HEK293 (cell line): ENCODE measurements around the gene MEGF8.

ENCODE experiments used
- INSM2 ChIP-seq: fragments of 450-650 bp; formaldehyde crosslinking; IDR thresholded peaks from 2 replicates; pipeline ENCODE4 v1.5.1; 2016; ENCODE audit warnings: missing biosample characterization, missing genetic modification characterization
- KLF9 ChIP-seq: fragments of 450-650 bp; formaldehyde crosslinking; IDR thresholded peaks from 2 replicates; pipeline ENCODE4 v1.5.1; 2016; ENCODE audit warnings: missing biosample characterization, missing genetic modification characterization, low read depth
- MZF1 ChIP-seq: fragments of 450-650 bp; formaldehyde crosslinking; IDR thresholded peaks from 2 replicates; pipeline ENCODE4 v1.5.1; 2017; ENCODE audit warnings: missing biosample characterization, missing genetic modification characterization, borderline replicate concordance
- ZBTB26 ChIP-seq: fragments of 450-650 bp; formaldehyde crosslinking; optimal IDR thresholded peaks from 2 replicates; pipeline ENCODE3; 2016; ENCODE audit warnings: missing biosample characterization, mild to moderate bottlenecking, missing genetic modification characterization
- ZNF274 ChIP-seq, 2 experiments: fragments of 200-500 bp in 1 of 2; fragments of 450-650 bp in 1 of 2; sonication (Bioruptor generic) in 1 of 2; formaldehyde crosslinking in 1 of 2; IDR thresholded peaks; 2 replicates each; pipeline versions ENCODE4 v1.5.1 to v1.6.1; 2014 to 2016; ENCODE audit warnings: borderline replicate concordance in 1 of 2, inconsistent platforms in 1 of 2, low read length in 1 of 2, missing biosample characterization in 1 of 2, missing genetic modification characterization in 1 of 2
- ZNF302 ChIP-seq: fragments of 450-650 bp; formaldehyde crosslinking; IDR thresholded peaks from 2 replicates; pipeline ENCODE4 v1.5.1; 2016; ENCODE audit warnings: missing biosample characterization, missing genetic modification characterization, low read depth
- ZNF366 ChIP-seq: fragments of 450-650 bp; formaldehyde crosslinking; conservative IDR thresholded peaks from 2 replicates; pipeline ENCODE4 v1.5.1; 2016; ENCODE audit warnings: missing biosample characterization, missing genetic modification characterization
- ZNF692 ChIP-seq: fragments of 450-650 bp; formaldehyde crosslinking; IDR thresholded peaks from 2 replicates; pipeline ENCODE4 v1.5.1; 2016; ENCODE audit warnings: missing biosample characterization, missing genetic modification characterization
- ZSCAN18 ChIP-seq: fragments of 450-650 bp; formaldehyde crosslinking; IDR thresholded peaks from 2 replicates; pipeline ENCODE4 v1.5.1; 2016; ENCODE audit warnings: missing biosample characterization, missing genetic modification characterization
- TF ChIP-seq, protein P1 (sequence below): fragments of 450-650 bp; formaldehyde crosslinking; IDR thresholded peaks from 2 replicates; pipeline ENCODE4 v1.5.1; 2016; ENCODE audit warnings: missing biosample characterization, missing genetic modification characterization
- TF ChIP-seq, protein P2 (sequence below): fragments of 450-650 bp; formaldehyde crosslinking; IDR thresholded peaks from 2 replicates; pipeline ENCODE4 v1.5.1; 2016; ENCODE audit warnings: missing biosample characterization, missing genetic modification characterization

DNA sequence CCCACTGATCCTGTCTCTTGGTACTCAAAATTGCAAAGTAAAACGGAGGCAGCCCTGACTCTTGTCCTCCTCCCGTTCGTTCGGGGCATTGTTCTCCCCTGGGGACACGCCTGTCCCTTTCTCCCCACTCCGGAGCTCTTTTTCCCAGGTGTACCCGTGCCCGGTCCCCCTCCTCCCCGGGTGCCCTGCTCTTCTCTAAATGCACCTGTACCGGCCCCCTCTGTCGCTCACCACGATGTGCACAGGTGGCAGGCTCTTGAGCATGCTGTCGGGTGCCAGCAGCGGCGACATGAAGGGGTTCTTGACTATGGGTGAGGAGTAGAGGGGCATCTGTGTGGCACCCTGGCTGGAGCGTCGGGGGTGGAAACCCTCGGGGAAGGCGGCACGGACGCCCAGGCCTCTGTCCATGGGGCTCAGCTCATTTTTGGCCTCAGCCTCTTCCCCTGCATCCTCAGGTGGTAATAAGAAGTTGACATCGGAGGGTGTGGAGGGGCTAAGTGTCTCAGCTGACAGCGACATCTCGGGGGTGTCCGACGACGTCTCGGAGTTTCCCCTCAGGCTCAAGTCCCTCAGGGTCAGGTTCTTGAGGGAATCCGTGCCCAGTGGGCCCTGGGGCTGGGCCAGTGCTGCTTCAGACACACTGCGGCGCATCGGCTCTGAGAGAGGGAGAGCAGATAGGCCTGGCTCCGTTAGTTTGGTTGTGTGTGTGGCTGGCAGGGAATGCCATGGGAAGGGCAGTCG is 77.1 kb downstream of the MEGF8 start:
- TF ChIP-seq, protein P1, sequence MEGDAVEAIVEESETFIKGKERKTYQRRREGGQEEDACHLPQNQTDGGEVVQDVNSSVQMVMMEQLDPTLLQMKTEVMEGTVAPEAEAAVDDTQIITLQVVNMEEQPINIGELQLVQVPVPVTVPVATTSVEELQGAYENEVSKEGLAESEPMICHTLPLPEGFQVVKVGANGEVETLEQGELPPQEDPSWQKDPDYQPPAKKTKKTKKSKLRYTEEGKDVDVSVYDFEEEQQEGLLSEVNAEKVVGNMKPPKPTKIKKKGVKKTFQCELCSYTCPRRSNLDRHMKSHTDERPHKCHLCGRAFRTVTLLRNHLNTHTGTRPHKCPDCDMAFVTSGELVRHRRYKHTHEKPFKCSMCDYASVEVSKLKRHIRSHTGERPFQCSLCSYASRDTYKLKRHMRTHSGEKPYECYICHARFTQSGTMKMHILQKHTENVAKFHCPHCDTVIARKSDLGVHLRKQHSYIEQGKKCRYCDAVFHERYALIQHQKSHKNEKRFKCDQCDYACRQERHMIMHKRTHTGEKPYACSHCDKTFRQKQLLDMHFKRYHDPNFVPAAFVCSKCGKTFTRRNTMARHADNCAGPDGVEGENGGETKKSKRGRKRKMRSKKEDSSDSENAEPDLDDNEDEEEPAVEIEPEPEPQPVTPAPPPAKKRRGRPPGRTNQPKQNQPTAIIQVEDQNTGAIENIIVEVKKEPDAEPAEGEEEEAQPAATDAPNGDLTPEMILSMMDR: no peak
- TF ChIP-seq ZBTB26 (tag by site-specific recombination): no peak
- TF ChIP-seq ZNF366 (tag by site-specific recombination): no peak
- no peak for TF ChIP-seq ZSCAN18 (tag by site-specific recombination)
- no peak for TF ChIP-seq ZNF274 (IDR thresholded peaks at IDR 0.05; ENCODE audit: low read length)
- no peak for TF ChIP-seq ZNF274 (tag by site-specific recombination; IDR thresholded peaks at IDR 0.05; ENCODE audit: borderline replicate concordance)
- no peak for TF ChIP-seq ZNF302 (tag by site-specific recombination)
- TF ChIP-seq KLF9 (tag by site-specific recombination): no peak
- TF ChIP-seq INSM2 (tag by site-specific recombination): no peak
- TF ChIP-seq MZF1 (tag by site-specific recombination): no peak
- no peak for TF ChIP-seq ZNF692
- TF ChIP-seq, protein P2, sequence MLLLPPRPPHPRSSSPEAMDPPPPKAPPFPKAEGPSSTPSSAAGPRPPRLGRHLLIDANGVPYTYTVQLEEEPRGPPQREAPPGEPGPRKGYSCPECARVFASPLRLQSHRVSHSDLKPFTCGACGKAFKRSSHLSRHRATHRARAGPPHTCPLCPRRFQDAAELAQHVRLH: no peak
